ENCODE data around the gene SLC22A5. TPM values are rescaled to one million over a fixed set of nuclear protein-coding genes. Genes with fewer than 3 reads are reported as not detected.

SLC22A5 gene
- total and polyA plus RNA-seq, 10 of the 15 experiments (the other 5 are each of a cell fraction or from before 2014, with no cell fraction given), result 1.1 to 4.4 (median 2.3) TPM

- TF ChIP-seq ZBTB11 (CRISPR knock-in tag; IDR thresholded peaks at IDR 0.05) (no peak), PML (IDR thresholded peaks at IDR 0.05; ENCODE audit: low read length) (no peak), WRNIP1 (IDR thresholded peaks at IDR 0.05; ENCODE audit: borderline replicate concordance, low read depth, low read length) (no peak), ZNF384 (IDR thresholded peaks at IDR 0.05; ENCODE audit: borderline replicate concordance, low read depth, low read length) (no peak), BCL11A (IDR thresholded peaks at IDR 0.05; ENCODE audit: low read depth, low read length) (peak; percentile 59; the same call in 1 of the 2 replicates), CBX3 (IDR thresholded peaks at IDR 0.05; ENCODE audit: borderline replicate concordance, low read depth) (no peak), MEF2A (IDR thresholded peaks at IDR 0.05; ENCODE audit: insufficient read depth, low read depth, low read length) (peak; percentile 87), IRF5 (IDR thresholded peaks at IDR 0.05; ENCODE audit: borderline replicate concordance) (no peak), TBL1XR1 (IDR thresholded peaks at IDR 0.05; ENCODE audit: low read depth, low read length) (no peak), NRF1 (conservative IDR thresholded peaks at IDR 0.05; ENCODE audit: low read depth, low read length) (no peak), MAX (IDR thresholded peaks at IDR 0.05; ENCODE audit: low read depth, low read length) (peak; percentile 77), TARDBP (IDR thresholded peaks at IDR 0.05; ENCODE audit: borderline replicate concordance) (no peak), STAT3 (IDR thresholded peaks at IDR 0.05; ENCODE audit: low read depth, low read length) (no peak), SP1 (IDR thresholded peaks at IDR 0.05; ENCODE audit: low read depth, low read length) (peak; percentile 40), PRDM15 (CRISPR knock-in tag; IDR thresholded peaks at IDR 0.05) (no peak), ZBTB33 (IDR thresholded peaks at IDR 0.05) (no peak)
Observed at GRCh38 chr5:132422720-132423437, 53.4 kb downstream of the SLC22A5 start (continued).

All from GM12878 (cell line).